ENCODE results near the gene TSPAN9.

TSPAN9 gene

DNA sequence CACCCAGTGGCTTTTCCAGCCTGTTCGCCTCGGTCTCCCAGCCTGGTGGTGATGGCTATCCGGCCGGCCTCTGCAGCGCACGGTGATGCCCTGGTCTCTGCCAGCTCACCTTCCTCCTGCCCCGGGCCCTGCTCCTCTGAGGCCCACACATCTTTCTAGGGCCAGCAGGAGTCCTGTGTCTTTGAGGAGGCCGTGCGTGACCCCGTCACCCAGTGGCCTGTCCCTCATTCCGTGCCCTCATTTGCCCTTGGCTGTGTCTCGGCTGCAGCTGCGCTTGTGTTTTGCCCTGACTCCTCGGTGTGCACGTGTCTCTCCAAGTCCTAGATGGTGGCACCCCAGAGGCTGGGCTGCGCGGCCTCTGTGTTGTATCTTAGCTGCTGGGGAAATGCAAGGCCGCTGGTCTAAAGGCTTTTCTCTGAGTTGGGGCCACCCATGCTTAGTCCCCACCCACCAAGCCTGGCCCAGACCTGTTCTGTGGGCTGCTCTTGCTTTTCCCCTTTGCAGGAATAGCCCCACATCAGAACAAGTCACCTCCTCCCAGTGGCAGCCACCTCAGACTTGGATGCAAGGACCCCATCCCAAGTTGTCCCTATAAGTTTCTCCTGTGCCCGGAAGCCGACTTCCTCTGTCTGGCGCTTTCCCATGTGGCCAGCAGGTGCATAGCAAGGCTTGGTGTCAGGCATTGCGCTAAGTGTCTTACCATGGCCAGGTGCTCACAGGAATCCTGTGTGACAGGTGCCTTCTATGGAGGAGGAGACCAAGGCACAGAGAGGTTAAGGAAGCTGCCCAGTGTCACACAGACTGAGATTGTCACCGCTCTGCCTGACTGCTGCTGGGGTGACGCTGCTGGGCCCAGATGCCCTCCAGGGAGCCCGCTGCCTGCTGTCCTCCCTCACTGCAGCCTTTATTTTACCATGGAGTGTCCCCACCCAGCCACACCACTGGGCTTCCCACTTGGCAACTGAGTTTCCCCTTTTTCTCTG is 64.5 kb downstream of the TSPAN9 start:
- DNase-seq (ENCODE audit: low read depth): no peak

DNA sequence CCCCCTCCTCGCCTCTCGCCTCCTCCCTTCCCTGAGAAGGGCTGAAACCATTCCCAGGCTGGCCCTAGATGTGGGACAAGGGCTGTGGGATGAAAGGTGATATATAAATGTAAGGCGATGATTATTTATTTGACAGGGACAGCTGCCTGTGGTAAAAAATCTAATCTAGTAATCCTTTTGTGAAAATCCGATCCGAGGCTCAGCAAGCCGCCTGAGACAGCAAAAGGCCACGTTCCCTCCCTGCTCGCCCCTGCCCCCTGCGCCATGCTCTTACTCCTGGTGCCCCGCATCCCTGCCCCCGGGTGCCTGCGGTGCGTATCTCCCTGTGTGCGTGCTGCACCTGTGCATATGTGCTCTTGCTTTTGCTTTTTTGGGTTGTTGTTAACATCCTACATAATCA is 65.2 kb downstream of the TSPAN9 start:
- no peak for DNase-seq (ENCODE audit: low read depth)

DNA sequence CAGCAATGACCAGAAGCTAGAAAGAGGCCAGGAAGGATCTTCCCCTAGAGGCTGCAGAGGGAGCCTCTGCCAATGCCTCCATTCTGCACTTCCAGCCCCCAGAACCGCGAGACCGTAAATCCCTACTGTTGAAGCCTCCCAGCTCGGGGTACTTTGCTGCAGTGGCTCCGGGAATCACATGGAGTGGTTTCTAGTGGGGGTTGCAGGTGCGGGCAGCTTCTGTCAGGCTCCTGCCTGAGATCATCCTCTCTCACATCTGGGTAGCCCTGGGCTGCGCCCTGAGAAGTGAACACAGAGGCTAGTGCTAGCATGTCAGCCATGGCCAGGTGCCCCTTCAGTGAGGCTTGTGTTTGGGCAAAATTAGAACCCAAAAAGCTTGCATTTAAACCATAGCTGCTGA is 67.3 kb downstream of the TSPAN9 start:
- DNase-seq (ENCODE audit: low read depth): no peak

DNA sequence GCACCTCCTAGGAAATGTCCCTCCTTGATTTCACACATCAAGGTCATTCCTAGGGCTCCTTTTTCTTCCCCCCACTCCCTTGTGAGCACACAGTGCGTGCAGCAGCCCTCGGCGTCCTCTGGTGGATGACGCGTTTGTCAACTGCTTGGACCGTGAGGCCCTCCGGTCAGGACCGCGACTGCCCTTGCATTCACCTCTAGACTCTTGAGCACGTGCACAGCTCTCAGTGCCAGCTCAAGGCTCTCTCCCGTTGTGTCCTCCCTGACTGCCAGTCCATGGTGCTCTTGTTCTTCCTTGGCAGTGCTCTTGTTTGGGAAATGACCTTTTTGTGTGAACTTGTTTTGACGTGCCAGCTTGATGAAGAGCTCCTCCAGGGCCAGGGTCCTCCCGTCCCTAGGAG is 67.9 kb downstream of the TSPAN9 start:
- no peak for DNase-seq (ENCODE audit: low read depth)

DNA sequence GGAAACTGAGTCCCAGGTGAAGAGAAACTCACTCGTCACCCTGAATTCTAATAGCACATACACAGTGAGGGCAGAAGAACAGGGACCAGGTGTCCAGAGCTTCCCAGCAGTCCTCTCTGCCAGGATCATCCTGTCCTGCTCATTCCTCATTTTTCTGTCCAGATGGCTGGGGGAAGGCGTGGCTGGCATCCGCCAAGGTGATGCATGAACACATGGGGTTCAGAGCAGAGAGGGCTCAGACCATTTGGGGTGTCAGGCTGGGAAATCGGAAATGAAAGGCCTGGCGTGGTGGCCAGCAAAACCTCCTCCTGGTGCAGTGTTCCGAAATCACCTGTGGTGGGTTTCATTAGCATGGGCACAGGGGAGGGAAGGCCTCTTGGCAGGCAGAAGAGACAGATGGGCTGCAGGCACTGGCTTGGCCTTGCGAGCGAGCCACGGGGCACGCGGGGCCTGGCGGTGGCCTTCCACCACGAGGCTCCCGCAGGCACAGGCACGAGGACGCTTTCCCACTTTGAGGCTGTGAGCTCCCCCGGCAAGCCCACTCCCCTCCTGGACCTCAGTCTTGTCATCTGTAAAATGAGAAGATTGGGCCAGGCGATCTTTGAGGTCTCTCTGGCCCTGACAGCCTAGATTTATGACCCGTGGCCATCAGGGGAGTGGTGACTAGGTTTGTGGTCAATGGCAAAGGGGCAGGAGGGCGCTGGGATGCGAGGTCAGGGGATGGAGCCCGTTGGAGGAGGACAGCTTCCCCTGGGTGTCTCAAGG is 68.5 kb downstream of the TSPAN9 start:
- no peak for DNase-seq (ENCODE audit: low read depth)

DNA sequence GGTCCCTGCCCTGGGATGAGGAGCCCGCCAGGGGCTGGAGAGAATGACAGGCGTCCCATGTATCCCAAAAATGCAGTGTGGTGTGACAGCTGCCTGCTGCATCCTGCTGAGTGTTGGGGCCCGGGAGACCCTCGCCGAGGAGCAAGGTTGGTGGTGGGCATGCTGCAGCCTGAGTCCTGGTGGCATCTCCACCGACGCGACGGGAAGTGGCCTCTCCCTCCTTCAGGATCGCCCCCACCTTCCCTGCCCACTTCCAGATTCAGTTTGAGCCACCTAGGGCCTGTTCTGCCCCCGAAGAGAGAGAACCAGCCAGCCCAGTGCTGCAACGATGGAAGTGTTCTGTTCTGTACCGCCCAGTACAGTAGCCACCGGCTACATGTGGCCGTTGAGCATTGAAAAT is 70.1 kb downstream of the TSPAN9 start:
- no peak for DNase-seq (ENCODE audit: low read depth)

DNA sequence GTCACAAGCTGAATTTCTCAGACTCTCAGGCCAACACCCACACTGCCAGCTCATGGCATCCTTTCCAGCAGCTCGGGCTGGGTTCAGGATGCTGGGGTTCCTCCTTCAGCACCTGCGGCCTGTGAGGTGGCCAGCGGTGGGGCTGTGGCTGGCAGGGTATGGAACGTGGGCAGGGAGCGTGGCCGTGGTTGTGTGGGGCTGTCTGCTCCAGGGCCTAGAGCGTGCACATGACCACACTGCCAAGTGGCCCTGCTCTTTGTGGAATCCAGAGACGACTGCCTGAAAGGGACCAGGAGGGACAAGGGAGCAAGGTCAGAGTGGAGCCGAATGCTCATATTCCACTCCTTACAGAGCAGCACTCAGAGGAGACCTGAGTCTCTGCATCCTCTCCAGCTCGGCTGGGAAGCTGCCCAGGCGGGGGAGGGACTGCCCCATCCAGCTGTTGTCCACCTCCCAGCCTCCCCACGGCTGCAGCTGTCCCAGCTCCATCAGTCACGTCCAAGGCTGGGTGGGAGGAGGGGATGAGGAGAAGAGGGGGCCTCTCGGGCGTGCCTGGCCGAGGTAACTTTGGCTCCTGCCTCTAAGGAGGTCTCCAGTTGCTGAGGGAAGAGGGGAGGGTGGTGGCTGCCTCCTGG is 71.3 kb downstream of the TSPAN9 start:
- DNase-seq (ENCODE audit: low read depth): no peak

DNA sequence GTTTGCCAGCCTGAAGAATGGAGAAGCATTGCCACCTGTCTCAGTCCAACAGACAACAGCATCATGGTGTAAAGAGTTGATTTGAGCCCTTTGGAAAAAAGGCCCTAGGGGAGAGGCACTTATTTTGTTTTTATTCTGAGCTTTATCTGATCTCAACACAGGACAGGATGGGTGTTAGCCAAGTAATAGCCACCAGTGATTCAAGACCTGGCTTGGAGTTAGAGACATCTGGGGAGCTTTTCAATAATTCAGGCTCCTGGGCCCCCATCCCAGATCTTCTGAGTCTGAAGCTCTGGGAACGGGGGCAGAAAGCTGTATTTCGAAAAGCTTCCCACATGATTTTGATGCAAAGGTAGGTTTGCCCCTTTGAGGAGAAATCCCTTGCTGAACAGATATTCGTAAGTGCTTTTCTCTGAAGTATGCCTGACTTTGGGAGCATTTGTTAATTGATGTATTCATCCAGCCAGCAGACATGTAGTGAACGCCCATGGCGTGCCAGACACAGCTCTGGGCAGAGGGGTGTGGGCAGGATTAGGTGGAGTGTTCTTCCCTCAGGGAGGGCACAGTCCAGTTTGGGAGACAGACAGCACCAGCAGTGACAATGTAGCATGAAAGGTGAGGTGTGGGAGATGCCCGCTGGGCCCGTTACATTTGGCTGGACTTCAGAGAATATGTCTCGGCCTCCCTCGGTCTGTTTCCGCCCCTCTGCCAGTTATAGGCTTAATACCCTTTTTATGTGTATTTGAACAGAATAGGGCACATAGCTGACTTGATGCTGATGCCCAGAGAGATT is 72.5 kb downstream of the TSPAN9 start:
- no peak for DNase-seq (ENCODE audit: low read depth)

DNA sequence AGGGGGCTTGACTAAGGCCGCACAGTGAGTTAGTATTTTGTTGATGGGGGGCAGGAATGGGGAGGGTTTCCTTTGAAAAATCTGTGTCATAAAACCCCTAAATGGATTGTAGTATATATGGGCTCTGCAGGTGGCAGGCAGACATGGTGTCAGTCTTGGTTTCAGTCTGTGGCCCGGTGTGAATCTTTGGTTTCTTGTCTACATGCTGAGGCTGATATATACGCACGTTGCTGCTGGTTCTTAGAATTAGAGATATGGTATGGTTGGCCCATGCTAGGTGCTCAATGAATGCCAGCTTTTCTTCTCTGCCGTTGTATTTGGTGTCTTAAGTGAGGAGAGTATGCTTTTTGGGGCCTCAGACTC is 73.1 kb downstream of the TSPAN9 start:
- DNase-seq (ENCODE audit: low read depth): no peak

DNA sequence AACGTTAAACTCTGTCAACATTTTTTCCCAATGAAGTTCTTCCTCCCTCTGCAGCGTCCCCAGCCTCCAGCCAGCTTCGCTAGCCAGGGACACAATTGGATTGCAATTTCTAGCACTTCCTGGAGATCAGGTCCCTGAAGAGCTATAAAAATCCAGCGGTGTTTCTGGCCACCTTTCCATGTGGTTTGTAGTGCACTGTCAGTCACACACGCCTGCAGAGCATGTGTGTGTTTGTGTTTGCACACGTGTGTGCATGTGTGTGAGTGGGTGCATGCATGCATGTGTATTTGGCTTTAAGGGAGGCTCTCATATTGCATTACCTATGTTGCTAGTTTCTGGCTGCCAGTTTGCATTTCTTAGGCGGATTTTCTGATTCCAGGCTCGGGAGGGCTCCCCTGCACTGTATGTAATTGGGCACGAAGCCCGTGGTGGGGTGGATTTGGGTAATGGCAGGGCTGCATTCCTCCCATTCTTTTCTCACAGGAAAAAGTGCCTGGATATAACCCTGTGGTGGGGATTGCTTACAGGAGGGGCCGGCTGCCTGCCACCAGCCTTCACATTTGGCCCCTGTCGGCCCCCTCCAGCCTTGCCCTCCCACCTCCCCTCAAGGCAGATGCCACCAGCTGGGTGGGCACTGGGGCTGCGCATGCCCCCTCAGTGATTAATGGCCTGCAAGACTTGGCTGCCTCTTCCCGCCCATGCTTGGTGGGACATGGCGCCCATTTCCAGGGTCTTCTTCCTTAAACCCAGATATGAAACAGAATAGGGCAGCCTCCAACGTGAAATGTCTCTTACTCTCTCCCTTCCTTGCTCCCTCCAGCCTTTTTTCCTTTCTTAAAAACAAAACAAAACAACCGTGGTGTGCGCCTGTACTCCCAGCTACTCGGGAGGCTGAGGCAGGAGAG is 74.0 kb downstream of the TSPAN9 start:
- no peak for DNase-seq (ENCODE audit: low read depth)

DNA sequence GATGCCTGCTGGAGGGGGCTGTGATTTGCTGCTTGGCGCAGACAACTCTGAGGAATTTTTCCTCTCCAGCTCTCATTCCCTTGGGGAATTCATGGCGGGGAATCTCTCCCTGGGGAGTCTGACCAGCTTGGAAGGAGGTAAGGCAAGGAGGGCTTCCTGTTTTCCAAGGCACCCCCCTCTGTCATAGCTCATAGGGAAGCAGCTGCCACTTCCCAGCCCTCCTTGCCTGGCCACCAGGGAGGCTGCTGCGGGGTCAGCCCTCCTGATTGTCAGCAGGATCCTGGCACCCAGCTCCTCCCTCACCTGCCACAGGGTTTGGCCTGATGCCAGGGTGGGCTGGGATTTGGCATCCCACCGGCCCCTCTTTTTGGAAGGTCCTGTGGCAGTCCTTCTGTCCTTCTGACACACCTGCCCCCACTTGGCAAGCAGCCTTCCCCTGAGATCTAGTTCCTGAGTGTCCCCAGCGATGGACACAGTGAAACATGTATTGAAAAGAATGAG is 74.9 kb downstream of the TSPAN9 start:
- no peak for DNase-seq (ENCODE audit: low read depth)

DNA sequence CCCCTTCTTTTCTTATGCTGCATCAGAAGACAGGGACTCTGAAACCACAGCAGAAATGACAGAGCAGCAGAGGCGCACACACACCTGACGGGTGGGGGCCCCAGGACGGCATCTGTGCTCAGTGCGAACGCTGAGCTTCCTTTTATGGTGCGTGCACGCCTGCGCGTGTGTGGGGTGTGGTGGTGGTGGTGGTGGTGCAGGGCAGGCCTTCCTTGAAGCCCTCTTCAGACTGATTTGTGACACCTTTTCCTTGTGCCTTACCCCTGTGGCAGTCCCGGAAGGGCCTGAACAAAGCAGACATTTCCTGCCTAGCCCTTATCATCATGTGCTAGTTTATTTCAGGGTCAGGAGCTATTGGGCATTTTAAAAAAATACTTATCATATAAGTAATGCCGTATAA is 75.7 kb downstream of the TSPAN9 start:
- DNase-seq (ENCODE audit: low read depth): no peak

DNA sequence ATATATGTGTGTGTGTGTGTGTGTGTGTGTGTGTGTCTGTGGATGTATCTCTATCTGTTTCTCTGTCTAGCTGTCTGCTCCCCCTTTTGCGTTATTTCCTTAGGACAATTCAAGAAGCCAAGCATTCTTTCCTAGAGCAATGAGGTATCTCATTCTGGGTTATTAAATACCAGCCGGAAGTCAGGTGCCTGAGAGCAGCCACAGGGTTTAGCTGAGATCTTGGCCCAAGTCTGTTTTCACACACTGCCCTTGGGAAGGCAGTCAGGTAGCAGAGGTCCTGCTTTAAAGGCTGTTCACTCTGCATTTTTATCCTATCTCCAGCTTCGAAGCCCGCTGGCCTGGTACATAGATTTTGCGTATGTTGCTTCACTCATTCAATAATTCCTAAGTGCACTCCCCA is 76.8 kb downstream of the TSPAN9 start:
- DNase-seq (ENCODE audit: low read depth): no peak

DNA sequence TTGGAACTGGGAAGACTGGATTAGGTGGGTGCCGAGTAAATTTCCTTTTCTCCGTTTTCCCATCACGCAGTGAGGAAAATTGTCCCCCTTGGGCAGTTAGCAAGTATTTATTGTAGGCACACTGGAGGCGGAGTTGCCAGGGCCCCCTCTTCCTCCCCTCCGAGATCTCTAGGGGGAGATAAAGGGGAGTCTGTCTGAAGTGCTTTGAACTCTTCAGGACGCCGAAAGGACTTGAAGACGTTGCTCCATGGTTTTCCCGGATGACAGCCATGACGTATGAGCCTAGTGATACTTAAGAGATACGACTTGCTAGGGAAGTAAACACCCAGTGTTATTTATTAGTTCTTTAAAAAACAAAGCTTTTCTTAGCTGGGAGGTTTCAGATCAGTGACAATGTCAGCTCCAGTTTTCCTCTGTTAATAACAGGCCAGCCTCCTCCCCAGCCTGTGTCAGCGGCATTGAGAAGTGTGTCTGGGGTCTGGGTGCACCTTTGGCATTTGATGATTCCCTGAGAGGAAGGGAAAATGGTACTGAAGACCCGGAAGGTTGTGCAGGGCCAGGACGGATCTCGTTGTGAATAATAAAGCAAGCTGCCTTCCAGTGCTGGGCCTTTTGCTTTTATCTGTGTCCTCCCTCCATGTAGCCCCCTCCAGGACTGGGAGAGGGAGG is 78.7 kb downstream of the TSPAN9 start:
- no peak for DNase-seq (ENCODE audit: low read depth)

DNA sequence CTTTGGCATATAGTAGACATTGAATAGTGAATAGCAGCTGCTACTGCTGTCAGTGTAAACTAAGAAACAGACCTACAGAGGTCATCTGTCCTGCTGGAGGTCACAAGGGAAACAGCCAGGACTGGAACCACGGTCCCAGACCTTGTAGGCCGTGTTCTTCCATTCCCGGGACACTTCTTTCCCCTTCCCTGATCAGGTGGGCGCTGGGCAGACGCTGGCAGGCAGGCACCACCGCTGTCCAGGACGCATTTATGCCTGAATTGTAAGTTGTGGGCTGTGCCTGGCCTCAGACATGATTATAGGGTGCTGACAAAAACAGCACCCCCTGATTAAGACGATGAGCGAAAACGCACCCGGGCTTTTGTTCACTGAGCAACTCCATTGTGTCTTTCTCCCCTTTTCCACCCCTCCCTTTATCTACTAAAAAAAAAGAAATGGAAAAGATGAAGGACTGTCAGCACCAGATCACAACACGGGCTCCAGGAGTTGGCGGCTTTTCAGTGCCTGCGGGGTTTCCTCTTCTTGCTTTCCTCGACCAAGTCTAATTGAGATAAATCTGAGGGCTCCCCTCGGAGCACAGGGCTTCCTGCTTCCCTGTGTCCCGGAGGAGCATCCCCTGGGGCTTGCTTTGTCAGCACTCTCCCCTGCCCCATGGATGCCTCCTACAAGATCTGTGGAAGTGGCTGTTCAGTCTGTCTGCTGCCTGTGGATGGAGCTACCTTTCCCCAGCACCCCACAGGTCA is 80.6 kb downstream of the TSPAN9 start:
- DNase-seq (ENCODE audit: low read depth): no peak

DNA sequence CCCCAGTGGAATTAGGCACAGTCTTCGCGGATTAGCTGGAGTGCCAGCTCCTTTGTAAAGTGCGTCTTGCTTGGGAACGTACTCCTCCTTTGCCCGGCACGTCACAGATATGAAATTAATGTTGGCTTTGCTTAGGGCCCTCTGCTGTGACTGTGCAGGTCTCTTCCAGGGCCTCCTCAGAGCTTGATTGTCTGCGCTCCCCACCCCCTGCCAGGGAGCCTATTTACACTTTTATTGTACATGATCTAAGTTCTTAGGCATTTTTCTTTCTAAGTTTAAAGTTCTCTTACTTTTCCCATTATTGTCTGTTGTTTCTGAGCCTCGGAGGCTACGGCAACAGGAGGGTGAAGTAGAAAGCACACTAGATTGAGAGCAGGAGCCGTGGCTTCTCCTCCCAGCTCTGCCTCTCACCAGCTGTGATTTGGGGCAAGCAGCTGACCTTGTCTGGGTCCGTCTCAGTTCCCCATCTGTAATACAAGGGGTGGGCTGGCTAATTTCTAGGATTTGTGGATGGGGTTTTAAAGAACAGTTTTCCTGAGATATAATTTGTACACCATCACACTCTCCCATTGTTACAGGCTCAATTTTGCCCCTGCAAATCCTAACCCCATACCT is 81.8 kb downstream of the TSPAN9 start:
- no peak for DNase-seq (ENCODE audit: low read depth)

DNA sequence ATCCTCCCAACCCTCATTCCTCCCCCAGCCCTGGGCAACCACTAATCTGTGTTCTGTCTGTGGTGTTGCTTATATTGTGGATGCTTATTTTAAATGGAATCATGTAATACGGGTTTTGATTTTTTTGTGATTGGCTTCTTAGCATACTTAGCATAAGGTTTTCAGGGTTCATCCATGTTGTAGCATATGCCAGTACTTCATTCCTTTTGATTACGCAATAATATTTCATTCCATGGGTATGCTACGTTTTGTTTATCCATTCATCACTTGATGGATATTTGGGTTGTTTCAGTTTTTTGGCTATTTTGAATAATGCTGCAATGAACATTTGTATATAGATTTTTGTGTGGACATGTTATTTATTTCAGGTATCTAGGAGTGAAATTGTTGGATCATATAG is 82.9 kb downstream of the TSPAN9 start:
- DNase-seq (ENCODE audit: low read depth): no peak

DNA sequence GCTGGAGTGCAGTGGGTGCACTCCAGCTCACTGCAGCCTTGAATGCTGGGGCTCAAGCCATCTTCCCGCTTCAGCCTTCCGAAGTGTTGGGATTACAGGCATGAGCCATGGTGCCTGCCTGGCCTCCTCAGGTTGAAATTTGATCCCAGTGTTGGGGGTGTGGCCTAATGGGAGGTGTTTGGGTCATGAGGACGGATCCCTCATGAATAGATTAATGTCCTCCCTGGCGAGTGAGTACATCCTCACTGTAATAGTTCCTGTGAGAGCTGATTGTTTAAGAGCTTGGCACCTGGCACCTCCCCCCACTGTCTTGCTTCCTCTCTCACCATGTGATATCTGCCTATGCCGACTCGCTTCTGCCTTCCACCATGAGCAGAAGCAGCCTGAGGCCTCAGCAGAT is 84.7 kb downstream of the TSPAN9 start:
- DNase-seq (ENCODE audit: low read depth): no peak

DNA sequence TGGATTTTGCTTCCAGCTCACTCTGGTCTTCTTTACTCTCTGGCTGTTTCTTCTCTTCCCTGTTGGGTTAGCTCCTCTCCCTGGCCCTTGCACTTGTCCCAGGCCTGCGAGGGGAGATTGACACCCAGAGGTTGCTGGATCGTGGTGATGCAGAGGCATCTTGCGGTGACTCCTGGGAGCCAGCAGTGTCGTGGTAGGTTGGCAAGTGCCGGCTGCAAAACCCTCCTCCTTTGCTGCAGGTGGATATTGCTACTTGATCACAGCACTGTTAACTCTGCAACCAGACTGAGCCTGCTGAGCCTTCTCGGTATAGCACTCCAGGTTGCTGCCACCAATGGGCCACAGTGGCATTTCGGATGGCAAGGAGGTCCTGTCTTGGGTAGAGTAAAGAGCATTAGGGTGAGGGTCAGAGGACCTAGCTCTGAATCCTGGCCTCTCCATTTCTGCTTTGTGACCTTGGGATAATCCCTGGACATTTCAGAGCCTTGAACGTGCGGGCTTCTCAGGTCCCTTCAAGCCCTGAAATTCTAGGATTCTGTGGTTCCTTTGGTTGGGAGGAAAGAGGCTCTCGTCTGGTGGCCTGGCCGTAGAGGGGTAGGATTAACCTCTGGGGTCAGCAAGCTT is 87.4 kb downstream of the TSPAN9 start:
- DNase-seq (ENCODE audit: low read depth): no peak

All from stimulated activated CD8-positive, alpha-beta memory T cell treated with anti-CD3 and anti-CD28 coated beads, Interleukin-15, amount 100 ng/mL, for 1 hour (primary cell).